HG03571 (cell line): ENCODE data around the gene GPR141.
"Not testable (repeated sequence)": the region's sequence is repeated elsewhere in the genome, so short reads cannot be mapped to it uniquely, and the experiment has no call there.

Source experiments
- ATAC-seq: cut with Tn5 transposase; IDR thresholded peaks from one replicate; pipeline ENCODE4 v1.9.1; 2021; ENCODE audit not compliant: unreplicated experiment

The GPR141 gene

DNA sequence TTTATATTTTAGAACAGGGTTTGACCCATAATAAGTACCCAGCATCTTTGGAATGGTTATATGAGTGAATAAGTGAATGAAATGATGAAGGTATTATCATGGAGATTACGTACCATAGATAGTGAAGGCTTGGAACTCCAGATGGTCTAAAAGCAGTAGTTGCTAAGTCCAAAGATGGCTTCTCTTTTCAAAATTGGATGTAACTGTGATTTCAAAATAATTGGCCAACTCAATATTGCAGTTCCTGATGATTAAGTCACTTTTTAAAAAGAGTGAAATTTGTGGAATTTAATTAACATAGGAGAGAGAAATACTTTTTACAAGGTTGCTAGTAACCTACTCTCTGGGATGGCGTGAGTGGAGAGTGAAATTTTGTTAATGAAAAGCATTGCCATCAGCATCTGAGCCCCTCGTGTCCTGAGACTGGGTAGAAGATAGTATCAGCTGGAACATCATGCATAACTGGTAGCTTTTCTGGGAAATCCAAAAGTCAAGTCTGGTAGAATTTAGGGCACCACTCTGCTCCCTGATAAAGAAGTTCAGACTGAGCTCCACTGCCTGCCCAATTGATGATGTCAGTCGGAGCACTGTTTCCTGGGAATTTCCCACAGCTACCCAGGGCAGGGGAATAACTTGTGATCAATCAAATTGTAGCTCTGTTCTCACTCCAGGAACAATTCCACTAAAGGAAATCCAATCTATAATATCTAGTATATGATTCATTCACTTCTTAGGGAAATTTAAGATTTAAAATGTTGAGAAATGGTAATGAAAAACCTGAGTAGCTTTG lies 3.2 kb downstream of the GPR141 start:
- no peak for ATAC-seq

DNA sequence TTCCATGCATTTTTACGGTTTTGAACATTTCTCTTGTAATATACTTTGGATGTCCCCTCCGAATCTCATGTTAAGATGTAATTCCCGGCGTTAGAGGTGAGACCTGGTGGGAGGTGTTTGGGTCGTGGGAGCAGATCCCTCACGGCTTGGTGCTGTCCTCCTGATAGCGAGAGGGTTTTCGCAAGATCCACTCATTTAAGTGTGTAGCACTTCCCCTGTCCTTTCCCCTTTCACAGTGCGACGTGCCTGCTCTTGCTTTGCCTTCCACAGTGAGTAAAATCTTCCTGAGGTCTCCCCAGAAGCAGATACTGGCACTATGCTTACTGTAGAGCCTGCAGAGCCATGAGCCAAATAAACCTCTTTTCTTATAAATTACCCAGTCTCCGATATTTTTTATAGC lies 6.6 kb downstream of the GPR141 start:
- no peak for ATAC-seq

DNA sequence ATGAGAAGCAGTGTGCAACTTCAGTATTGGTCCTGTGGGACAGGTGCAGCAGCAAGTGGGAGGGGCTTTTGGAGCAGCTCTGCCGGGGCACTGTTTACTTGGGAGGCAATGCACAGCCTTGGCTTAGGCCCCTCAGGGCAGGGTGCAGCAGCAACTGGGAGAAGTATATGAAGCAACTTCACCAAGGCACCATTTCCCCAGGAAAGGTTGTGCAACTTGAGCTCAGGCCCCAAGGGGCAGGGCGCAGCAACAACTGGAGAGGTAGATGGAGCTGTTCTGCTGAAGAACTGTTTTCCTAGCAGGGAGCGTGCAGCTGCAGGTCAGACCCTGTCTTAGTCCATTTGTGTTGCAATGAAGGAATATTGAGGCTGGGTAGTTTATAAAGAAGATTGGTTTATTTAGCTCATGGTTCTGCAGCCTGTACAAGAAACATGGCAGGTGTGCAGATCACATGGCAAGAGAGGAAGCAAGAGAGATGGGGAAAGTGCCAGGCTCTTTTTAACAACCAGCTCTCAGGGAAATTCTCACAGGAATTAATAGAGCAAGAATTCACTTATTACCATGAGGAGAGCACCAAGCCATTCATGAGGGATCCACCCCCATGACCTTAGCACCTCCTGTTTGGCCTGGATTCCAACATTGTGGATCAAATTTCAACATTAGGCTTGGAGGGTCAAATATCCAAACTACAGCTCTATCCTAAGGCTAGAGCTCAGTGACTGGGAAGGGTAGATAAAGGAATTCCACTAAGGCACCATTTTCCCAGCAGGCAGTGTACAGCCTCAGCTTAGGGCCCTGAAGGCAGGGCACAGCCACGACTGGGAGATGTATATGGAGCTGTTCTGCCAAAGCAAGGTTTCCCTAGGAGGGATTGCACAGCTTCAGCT lies 10.9 kb downstream of the GPR141 start:
- no peak for ATAC-seq

DNA sequence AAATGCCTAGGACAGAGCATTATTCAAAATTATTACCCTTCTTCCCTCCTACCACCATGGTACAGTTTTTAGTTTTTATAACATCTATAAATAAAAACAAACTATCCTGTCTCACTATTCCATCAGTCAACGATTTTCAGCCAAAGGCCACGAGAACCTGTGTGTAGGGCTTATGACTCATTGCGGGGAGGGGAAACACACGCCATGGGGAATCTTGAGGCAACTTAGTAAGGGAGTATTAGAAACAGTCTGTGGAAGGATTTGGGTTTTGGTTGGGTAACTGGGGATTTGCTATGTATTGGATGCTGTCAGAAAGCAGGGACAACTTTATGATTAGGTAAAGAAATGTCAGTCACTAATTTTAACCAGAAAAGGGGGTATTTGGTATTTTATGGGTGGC lies 14.7 kb downstream of the GPR141 start:
- no peak for ATAC-seq

DNA sequence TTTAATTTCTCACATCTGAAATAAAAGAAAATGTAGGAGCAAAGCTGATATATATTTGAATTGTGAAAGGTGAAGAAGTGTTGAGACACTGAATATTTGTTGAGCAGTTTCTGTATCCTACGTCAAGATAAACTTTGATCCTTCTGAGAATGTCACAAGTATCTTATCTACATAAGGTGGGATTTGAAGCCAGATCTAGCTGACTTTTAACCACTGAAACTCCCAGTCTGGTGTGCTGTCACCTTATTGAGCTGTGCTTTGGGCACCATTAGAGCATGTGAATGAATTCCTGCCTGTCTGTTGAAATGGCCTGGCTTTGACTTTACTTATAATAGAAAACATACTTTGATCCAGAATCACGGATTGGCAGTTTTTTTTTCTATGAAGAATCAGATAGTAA lies 15.2 kb downstream of the GPR141 start:
- ATAC-seq = no peak

DNA sequence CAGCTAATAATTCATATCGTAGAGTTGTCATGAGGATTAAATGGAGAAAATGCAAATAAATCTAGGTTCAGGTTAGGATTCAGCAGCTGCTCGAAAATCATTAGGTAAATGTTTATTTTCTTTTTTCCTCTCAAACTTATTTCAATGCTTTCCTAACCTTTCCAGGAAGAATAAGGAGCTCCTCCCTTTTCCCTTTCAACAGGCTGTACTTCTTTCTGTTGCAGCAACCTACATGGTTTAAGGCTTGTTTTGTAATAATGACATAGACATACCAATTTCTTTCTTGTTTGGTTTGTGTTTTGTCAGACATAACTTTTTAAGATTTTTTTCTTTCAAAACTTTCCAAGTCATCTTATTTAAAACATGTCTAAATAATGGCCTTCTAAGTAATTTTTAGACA lies 18.2 kb downstream of the GPR141 start:
- no peak for ATAC-seq

DNA sequence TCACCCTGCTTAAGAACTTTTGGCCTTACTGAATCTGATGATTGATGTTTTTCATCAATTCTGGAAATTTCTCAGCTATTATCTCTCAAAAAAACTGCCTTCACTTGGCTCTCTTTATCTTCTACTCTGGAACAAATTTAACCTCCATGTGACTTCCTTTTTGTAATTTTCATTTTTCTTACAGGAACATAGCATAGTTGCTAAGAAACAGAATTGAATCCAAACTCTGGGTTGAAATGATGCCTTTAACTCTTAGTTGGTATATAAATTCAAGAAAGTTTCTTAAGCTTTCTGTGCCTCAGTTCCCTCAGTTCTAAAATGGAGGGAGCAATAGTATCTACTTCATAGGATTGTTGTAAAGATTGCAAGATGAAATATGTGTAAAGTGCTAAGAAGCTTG lies 19.8 kb downstream of the GPR141 start:
- no peak for ATAC-seq

DNA sequence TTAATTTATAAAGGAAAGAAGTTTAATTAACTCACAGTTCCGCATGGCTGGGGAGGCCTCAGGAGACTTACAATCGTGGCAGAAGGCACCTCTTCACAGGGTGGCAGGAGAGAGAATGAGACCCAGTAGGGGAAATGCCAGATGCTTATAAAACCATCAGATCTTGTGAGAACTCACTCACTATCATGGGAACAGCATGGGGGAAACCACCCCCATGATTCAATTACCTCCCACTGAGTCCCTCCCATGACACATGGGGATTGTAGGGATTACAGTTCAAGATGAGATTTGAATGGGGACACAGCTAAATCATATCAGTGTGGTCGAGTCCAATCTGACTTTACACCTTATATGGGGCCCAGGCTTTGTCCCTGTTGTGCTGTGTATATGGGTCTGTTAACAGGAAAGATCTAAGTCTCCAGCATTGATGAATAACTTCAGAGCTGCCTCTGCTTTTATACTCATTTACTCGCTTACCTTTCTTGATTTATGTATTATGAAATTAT lies 20.8 kb downstream of the GPR141 start:
- not testable (repeated sequence) for ATAC-seq

DNA sequence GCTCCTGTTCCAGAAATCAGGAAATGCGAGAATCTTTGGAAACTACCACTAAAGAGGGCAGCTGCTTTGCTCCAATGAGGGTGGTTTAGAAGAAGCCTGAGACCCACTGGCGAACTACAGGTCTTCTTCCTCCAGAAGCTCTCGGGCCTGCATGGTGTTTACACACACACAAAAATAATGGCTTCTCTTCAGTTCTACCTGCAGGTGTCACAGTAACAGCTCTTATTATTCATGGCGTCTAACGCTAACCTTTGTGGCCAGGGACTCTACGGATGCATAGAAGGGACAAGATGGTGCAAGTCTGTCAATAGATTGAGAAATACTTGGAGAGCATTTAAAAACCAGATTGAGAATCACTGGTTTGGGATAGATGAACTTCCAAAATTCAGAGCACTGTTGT lies 22.4 kb downstream of the GPR141 start:
- no peak for ATAC-seq

DNA sequence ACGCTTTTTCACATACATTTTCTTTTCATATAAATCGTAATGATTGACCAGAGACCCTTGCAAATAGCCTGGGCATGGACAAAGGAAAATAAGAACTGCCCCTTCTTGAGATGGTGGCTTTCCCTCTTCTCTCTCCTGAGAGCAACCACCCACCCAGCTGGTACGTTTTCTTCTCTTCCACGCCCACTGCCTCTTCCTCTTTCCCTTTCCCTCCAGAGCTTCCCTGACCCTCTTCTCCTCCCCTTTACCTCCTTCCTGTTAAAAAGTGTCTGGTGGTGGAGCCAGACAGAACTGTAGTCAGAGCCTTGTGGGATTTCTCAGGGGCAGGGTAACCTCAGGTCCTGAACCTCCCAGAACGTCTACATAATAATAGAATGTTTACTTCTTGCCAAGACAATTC lies 23.2 kb downstream of the GPR141 start:
- no peak for ATAC-seq

DNA sequence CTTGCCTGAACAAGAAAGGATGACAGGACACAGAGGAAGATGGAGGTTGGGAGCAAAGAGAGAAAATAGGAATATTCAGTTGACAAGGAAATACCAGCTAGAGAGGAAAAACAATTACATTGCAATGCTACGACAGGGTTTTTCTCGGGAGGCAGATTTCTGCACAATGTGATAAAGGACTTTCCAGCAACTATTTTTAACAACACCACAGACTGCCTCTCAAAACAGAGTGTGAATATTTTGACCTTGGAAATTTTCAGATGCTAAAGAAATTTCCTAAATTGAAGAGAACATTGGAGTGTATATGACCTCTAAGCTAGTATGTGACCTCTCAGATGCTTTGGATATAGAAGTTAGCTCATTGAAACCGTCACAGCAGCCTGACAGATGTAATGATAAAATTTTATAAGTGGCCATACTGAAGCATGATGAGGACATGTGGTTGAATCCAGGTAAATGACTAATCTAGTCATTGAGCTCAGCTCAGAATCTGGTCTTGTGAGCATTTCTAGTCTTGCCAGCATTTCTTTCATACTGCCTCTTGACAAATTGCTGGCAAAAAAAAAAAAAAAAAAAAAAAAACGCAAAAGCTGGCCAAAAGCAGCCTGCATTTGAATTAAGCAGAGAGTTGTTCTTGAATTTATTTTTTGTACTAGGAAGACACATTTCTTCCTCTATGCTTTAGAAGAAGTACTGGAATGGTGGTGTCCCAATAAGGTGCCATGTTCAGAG lies 24.4 kb downstream of the GPR141 start:
- no peak for ATAC-seq

DNA sequence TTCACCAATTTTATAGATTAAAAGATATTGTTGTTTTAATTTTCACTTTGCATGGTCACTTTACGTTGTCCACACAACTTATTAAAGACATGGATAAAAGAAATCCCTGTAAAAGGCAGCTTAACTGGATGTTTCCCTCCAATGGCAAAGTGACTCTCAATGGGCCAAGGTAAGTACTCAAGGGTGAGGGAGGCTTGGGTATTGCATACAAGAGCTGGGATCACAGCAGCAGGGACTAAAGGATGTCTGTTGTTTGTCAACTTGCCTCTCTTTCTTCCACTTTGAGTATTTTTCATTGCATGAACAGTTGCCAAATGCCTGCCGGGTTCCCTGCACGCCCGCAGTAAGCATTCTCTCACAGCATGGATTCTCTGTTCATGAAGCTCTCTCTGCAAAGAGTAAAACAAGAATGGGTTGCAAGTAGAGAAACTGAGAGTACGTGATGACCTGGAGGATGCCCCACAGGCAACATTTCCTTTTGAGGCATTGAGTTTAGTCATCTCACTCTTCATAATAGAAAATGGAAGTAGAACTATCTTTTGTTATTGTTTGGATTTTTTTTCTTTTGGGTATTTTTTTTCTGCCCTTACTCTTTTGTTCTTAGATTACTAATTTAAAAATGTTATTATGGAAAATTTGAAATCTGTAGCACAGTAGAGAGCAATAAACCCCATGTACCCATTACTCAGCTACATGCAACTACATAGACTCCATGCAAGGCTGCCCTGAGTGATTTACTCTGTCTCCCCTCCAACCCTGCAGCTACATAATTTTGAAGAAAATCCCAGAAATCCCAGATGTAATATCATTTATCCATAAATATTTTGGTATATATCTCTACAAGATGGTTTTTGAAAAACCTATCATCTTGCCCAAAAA lies 26.3 kb downstream of the GPR141 start:
- peak; percentile 94 for ATAC-seq

DNA sequence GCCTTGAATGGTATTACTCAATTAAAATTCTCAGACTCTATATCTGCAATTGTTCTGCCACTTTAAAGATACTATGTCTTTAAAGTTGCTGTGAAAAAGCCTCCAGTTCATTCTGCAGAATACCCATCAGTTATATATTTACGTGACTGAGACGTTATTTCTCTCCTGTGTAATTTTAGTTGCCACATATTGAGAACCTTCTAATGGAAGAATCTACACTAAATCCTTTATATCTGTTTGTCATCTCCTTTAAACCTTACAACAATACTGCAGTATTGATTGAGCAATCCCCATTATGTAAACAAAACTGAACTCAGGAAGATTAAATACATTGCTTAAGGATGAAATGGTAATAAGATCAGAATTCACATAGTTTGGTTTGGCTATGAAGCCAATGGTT lies 30.0 kb downstream of the GPR141 start:
- no peak for ATAC-seq

DNA sequence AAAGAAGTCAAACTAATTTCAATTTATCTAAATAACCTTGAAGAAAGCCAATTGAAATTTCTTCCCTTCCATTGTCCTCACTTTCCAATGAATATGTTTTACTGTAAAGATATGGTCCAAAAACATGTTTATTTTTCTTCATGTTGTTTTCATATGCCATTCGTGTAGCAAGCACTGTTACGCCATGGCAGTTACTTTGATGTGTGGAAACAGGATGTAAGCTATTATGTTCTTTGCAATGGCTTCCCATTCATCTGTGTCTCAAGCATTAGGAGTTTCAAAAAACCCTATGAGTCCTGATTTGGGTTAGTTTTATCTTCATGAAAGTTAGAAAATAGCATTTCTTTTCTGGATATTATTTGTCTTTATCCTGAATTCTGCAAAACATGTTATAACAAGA lies 31.0 kb downstream of the GPR141 start:
- ATAC-seq = no peak

DNA sequence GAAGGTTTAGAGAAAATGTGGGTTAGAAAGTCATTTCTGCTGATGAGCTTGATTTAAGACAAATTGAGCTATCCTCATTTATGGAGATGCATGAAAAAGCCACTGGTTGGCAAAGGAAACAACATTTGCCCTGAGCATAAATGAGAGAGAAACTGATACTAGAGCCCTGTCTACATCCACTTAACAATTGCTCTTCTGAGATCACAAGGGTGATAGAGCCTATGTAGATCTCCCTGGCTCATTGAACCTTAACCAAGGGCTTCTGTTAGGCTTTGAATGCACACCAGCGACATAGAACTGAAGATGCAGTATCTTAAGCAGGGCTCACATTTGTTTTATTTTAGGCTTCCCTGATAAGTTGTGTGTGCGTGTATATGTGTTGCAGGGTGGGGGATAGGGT lies 35.0 kb downstream of the GPR141 start:
- ATAC-seq = peak; percentile 63

DNA sequence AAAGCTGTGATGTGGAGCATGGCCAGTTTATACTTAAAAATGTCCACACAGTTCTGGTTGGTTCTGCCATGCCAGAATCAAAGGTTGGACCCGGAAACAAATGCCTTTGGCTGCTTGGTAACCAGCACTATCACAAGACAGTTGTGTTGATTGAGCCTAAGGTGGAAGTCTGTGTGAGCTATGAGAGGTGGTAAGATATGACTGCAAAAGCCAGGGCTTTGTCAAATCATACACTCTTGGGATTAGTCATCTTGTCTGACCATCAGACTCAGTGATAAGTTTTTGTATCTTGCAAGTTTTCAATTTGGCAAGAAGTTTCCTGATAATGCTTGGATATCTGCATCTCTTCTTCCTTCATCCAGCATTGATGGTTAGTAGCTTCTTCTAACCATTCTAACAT lies 35.5 kb downstream of the GPR141 start:
- peak; percentile 83 for ATAC-seq

DNA sequence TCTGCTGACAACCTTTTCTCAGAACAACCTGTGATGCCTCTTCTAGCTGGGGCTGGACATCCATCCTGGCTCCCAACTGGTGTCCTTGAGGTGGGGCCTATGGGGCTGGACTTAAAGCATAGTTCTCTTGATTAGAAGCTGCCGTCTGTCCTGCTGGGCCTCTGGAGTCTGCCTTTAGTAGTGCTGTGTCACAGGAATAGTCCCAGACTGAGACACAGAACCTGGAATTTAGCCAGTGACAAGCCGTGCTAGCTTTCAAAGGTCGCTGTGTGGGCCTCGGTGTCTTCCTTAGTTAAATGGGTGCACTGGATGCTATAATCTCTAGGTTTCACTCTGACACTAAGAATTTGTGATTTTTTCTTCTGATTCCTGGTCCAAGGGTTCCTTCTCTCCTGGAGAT lies 41.2 kb downstream of the GPR141 start:
- ATAC-seq = no peak

DNA sequence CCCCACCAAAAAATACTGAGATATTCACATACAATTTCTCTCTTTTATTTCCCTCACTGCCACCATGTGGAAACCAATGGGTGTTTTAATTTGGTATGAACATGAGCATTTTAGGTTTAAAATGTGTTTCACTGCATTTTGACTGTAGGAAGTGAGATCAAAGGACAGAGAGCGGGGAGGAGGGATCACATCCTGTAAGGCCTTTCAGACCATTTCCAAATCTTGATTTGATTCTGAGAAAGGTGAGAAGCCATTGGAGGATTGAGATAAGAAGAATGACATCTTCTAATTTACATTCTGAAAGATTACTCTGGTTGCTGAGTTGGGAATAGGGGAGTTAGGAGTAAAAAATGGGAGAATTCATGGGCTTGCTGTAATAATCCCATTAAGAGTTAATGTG lies 42.5 kb downstream of the GPR141 start:
- no peak for ATAC-seq

DNA sequence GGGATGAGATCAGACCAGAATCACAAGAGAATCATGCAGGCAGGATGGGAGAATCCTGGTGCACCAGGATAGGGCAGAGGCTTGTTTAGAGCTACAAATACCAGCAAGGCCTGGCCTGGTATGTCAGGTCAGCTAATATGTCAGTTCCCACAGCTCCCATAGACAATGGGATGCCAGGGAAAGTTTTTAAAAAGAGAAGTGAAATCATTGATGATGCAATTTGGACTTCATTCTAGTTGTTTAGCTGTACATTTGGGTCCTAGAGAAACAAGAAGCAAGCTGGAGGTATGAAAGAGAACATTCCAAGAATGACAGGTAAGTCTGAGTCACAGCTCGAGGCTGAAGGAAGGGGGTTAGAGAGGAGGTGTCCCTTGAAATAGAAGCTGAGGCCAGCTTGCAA lies 45.2 kb downstream of the GPR141 start:
- ATAC-seq = peak; percentile 46

DNA sequence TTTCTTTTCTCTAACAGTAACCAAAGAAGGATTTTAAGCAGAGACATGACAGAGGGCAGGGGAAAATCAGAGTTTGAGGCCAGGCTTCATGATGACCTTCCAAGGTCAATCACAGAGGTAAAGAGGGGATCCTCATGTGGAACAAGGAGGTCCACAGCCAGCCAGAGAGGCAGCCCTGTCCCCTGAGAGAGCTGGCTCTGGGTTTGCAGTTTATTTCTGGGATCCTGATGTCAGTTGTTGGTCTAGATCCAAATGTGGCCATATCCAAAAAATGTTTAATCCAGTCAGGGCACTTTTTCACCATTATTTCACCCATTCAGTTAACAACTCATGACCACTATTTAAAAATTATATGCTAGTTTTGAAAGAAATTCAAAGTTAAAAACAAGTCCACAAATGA lies 45.6 kb downstream of the GPR141 start:
- ATAC-seq = no peak
